Endothelial cell (in vitro differentiated cells): Measurements from ENCODE around the gene HIGD2A. TPM values are rescaled to one million over a fixed set of nuclear protein-coding genes. Genes with fewer than 3 reads are reported as not detected.
A peak's percentile ranks its signal among the peaks of the same experiment; 100 is the strongest.
"Not testable (repeated sequence)": the region's sequence is repeated elsewhere in the genome, so short reads cannot be mapped to it uniquely, and the experiment has no call there.

Experiments
- DNase-seq: peaks from one replicate; pipeline ENCODE4 v3.0.0; 2021; ENCODE audit warnings: low spot score
- H3K27ac Mint-ChIP-seq: one replicate; pipeline ENCODE4 v1.8.0; 2021; ENCODE audit warnings: mixed read lengths, inconsistent platforms; ENCODE audit not compliant: unreplicated experiment
- H3K27me3 Mint-ChIP-seq: one replicate; pipeline ENCODE4 v1.8.0; 2021; ENCODE audit warnings: mild to moderate bottlenecking, moderate library complexity, mixed read lengths, inconsistent platforms; ENCODE audit not compliant: unreplicated experiment
- H3K36me3 Mint-ChIP-seq: one replicate; pipeline ENCODE4 v1.8.0; 2021; ENCODE audit warnings: mild to moderate bottlenecking, low read depth, mixed read lengths, inconsistent platforms; ENCODE audit not compliant: unreplicated experiment
- H3K4me1 Mint-ChIP-seq: one replicate; pipeline ENCODE4 v1.8.0; 2021; ENCODE audit warnings: mild to moderate bottlenecking, mixed read lengths, inconsistent platforms; ENCODE audit not compliant: unreplicated experiment
- H3K4me3 Mint-ChIP-seq: one replicate; pipeline ENCODE4 v1.8.0; 2021; ENCODE audit warnings: mild to moderate bottlenecking, mixed read lengths, inconsistent platforms; ENCODE audit not compliant: unreplicated experiment
- H3K9me3 Mint-ChIP-seq: one replicate; pipeline ENCODE4 v1.8.0; 2021; ENCODE audit warnings: mixed read lengths, inconsistent platforms; ENCODE audit not compliant: unreplicated experiment
- total RNA-seq: library from RNA; stranded (reverse); fragmentation: NEBNext Ultra II Directional; extraction: Animal tissue kit (Norgen Biotek cat#: 25700); gene quantifications from one replicate; pipeline ENCODE4 v1.2.1, GENCODE V29; 2021; ENCODE audit not compliant: unreplicated experiment
- TF ChIP-seq, protein P1 (sequence below): fragments of 200-600 bp; sonication (generic); IDR thresholded peaks from one replicate; pipeline ENCODE4 v1.5.0; 2021; ENCODE audit warnings: antibody characterized with exemption; ENCODE audit not compliant: unreplicated experiment

HIGD2A gene
- total RNA-seq, 1 donor from 2014 or later = 88.3 TPM

GRCh38 chr5:176406436-176407052 is 18.0 kb downstream of the HIGD2A start:
- Mint-ChIP-seq H3K9me3 (no peaks in the 10 kb centered on the region), H3K27ac (no peak overlapping the region), H3K27me3 (peaks cover 2% of the 10 kb centered on the region), H3K4me3 (no peak overlapping the region), H3K36me3 (peaks cover 21% of the 10 kb centered on the region), H3K4me1 (no peaks in the 10 kb centered on the region)
- TF ChIP-seq, protein P1, sequence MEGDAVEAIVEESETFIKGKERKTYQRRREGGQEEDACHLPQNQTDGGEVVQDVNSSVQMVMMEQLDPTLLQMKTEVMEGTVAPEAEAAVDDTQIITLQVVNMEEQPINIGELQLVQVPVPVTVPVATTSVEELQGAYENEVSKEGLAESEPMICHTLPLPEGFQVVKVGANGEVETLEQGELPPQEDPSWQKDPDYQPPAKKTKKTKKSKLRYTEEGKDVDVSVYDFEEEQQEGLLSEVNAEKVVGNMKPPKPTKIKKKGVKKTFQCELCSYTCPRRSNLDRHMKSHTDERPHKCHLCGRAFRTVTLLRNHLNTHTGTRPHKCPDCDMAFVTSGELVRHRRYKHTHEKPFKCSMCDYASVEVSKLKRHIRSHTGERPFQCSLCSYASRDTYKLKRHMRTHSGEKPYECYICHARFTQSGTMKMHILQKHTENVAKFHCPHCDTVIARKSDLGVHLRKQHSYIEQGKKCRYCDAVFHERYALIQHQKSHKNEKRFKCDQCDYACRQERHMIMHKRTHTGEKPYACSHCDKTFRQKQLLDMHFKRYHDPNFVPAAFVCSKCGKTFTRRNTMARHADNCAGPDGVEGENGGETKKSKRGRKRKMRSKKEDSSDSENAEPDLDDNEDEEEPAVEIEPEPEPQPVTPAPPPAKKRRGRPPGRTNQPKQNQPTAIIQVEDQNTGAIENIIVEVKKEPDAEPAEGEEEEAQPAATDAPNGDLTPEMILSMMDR = no peak
- no peak for DNase-seq

DNA sequence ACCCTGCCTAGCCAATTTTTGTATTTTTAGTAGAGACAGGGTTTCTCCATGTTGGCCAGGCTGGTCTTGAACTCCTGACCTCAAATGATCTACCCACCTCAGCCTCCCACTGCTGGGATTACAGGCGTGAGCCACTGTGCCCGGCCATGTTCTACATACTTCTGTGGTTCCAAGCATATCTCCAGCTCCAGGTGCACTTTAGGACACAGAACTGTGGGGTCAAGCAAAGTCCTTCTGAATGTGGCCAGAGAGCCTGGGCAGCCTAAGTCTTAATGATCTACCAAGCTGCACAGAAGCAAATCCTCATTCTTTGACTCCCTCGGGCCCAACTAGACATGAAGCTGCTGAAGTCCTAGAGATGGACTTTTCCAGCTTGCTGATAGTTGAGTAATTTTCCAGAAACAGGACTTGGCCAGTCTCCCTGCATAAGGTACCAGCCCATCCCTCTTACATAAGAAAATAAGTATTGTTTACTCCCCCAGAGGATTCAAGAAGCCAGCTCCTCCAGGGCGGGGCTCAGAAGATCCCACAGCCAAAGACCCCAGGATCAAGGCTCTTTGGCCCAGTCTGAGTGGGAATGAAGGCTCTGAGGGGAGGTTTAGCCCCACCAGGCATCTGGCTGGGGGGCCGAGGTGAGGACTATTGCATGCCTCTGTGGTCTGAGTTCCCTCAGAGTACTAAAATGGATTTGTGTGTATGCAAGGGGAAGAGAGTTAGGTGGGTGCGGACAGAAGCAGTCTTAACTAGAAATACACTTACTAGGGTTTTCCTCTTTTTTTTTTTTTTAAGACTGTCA is 19.1 kb downstream of the HIGD2A start:
- Mint-ChIP-seq H3K4me3 (no peak overlapping the region), H3K9me3 (no peaks in the 10 kb centered on the region), H3K27ac (no peak overlapping the region)

DNA sequence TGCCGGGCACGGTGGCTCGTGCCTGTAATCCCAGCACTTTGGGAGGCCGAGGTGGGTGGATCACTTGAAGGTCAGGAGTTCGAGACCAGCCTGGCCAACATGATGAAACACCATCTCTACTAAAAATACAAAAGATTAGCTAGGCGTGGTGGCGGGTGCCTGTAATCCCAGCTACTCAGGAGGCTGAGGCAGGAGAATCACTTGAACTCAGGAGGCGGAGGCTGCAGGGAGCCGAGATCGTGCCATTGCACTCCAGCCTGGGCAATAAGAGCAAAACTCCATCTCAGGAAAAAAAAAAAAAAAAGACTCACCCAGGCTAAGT is 19.7 kb downstream of the HIGD2A start:
- not testable (repeated sequence) for DNase-seq, H3K4me3 Mint-ChIP-seq, H3K9me3 Mint-ChIP-seq, H3K27ac Mint-ChIP-seq, H3K4me1 Mint-ChIP-seq, H3K27me3 Mint-ChIP-seq
- peaks cover 23% of the 10 kb centered on the region for H3K36me3 Mint-ChIP-seq

More for the DNA sequence above, 19.1 kb downstream of the HIGD2A start:
- no peaks in the 10 kb centered on the region for H3K4me1 Mint-ChIP-seq
- H3K27me3 Mint-ChIP-seq = no peaks in the 10 kb centered on the region
- peaks cover 23% of the 10 kb centered on the region for H3K36me3 Mint-ChIP-seq
- TF ChIP-seq, protein P1 = no peak
- no peak for DNase-seq

GRCh38 chr5:176408590-176408989 is 20.0 kb downstream of the HIGD2A start:
- TF ChIP-seq, protein P1 = no peak
- Mint-ChIP-seq H3K9me3 (no peaks in the 10 kb centered on the region), H3K4me1 (no peaks in the 10 kb centered on the region)

GRCh38 chr5:176409765-176410164 is 21.2 kb downstream of the HIGD2A start:
- Mint-ChIP-seq H3K9me3 (no peaks in the 10 kb centered on the region), H3K36me3 (peaks cover 23% of the 10 kb centered on the region), H3K4me3 (peak overlapping the region; percentile 19), H3K27me3 (peaks cover 4% of the 10 kb centered on the region), H3K27ac (no peak overlapping the region), H3K4me1 (no peaks in the 10 kb centered on the region)
- TF ChIP-seq, protein P1 = no peak
- DNase-seq = no peak

More at GRCh38 chr5:176408590-176408989, 20.0 kb downstream of the HIGD2A start:
- Mint-ChIP-seq H3K4me3 (no peak overlapping the region), H3K27ac (no peak overlapping the region), H3K36me3 (peaks cover 23% of the 10 kb centered on the region), H3K27me3 (no peaks in the 10 kb centered on the region)
- DNase-seq = no peak
